Esophagus squamous epithelium (tissue), 5 donors: ENCODE results near the gene DLEC1. TPM values are rescaled to one million over a fixed set of nuclear protein-coding genes. Genes with fewer than 3 reads are reported as not detected.

ENCODE experiments used
- DNase-seq: peaks from one replicate; lab custom pipeline; 2025; lab: John Stamatoyannopoulos, UW
- H3K27ac ChIP-seq, 4 donors: fragments of 200-600 bp; sonication (generic); one replicate each; pipeline ENCODE4 v1.5.1; 2016 to 2019; ENCODE audit warnings: mild to moderate bottlenecking in 1 of 4
- H3K27me3 ChIP-seq, 4 donors: fragments of 200-600 bp; sonication (generic); 1 replicate in 3 of 4; 2 replicates in 1 of 4; pipeline versions ENCODE4 v1.5.1 to v1.6.0; 2017 to 2021; ENCODE audit warnings: antibody characterized with exemption in 1 of 4
- H3K36me3 ChIP-seq, 3 donors: fragments of 200-600 bp; sonication (generic); one replicate each; pipeline ENCODE4 v1.5.1; 2016 to 2019
- H3K4me1 ChIP-seq, 3 donors: fragments of 200-600 bp; sonication (generic); one replicate each; pipeline ENCODE4 v1.5.1; 2017 to 2019
- H3K4me3 ChIP-seq, 4 donors: fragments of 200-600 bp; sonication (generic); 1 replicate in 3 of 4; 2 replicates in 1 of 4; pipeline ENCODE4 v1.5.1; 2016 to 2019; ENCODE audit warnings: mild to moderate bottlenecking in 2 of 4, moderate library complexity in 1 of 4
- H3K9me3 ChIP-seq, 3 donors: fragments of 200-600 bp; sonication (generic); one replicate each; pipeline ENCODE4 v1.5.1; 2016 to 2019
- POLR2A ChIP-seq, 4 donors: fragments of 450-650 bp; IDR thresholded peaks; one replicate each; pipeline ENCODE4 v1.6.1; 2017; ENCODE audit warnings: antibody characterized with exemption in 4 of 4, mild to moderate bottlenecking in 4 of 4, moderate library complexity in 3 of 4
- WGBS, 2 donors: methylation state at CpG; one replicate each; pipeline ENCODE4 v1.1.5; 2018; 5-methylcytosine and 5-hydroxymethylcytosine counted together
- intact Hi-C: fragments of 100-400 bp; cut with DNase I; formaldehyde crosslinking; loops from one replicate; pipeline ENCODE4 v1.15.0; 2022
- total RNA-seq, 4 donors: library from RNA; depleted of rRNA; stranded (reverse); fragments of >200 nt; gene quantifications; one replicate each; pipeline ENCODE4 v1.1.0, GENCODE V29; 2016
- TF ChIP-seq, protein P1 (sequence below), 6 experiments: fragments of 450-650 bp in 4 of 6; fragments of 200-600 bp in 2 of 6; sonication (generic) in 2 of 6; IDR thresholded peaks; one replicate each; pipeline ENCODE4 v1.5.1; 2016 to 2019; ENCODE audit warnings: antibody characterized with exemption in 6 of 6, mild to moderate bottlenecking in 4 of 6, moderate library complexity in 4 of 6
- donor health status: DM: yes; HTN: yes; CAD: no.

Gene DLEC1
- total RNA-seq, 4 donors from 2014 or later = 0.19 TPM; not detected in 3

GRCh38 chr3:38115645-38116427 is 76.8 kb downstream of the DLEC1 start:
- DNase-seq = no peak
- intact Hi-C loops = loop anchor here (10.0 kb wide), 2 partner anchors 71 to 359 kb away; no protein-coding TSS in a partner anchor

GRCh38 chr3:38116471-38117162 is 77.6 kb downstream of the DLEC1 start:
- no peak for TF ChIP-seq POLR2A (IDR thresholded peaks at IDR 0.05)
- TF ChIP-seq, protein P1, sequence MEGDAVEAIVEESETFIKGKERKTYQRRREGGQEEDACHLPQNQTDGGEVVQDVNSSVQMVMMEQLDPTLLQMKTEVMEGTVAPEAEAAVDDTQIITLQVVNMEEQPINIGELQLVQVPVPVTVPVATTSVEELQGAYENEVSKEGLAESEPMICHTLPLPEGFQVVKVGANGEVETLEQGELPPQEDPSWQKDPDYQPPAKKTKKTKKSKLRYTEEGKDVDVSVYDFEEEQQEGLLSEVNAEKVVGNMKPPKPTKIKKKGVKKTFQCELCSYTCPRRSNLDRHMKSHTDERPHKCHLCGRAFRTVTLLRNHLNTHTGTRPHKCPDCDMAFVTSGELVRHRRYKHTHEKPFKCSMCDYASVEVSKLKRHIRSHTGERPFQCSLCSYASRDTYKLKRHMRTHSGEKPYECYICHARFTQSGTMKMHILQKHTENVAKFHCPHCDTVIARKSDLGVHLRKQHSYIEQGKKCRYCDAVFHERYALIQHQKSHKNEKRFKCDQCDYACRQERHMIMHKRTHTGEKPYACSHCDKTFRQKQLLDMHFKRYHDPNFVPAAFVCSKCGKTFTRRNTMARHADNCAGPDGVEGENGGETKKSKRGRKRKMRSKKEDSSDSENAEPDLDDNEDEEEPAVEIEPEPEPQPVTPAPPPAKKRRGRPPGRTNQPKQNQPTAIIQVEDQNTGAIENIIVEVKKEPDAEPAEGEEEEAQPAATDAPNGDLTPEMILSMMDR (IDR thresholded peaks at IDR 0.05) = no peak
- Histone ChIP-seq H3K4me3 (no peak overlapping the region), H3K4me1 (peaks cover 0 to 1% (median 0%) of the 10 kb centered on the region in 3 donors), H3K36me3 (peaks cover 12 to 22% (median 12%) of the 10 kb centered on the region in 3 donors), H3K9me3 (no peaks in the 10 kb centered on the region), H3K27me3 (no peaks in the 10 kb centered on the region), H3K27ac (no peak overlapping the region)
- WGBS, 2 donors = 70 to 78% methylated on average over 8 of the region's 12 CpGs
- intact Hi-C loops = loop anchor here (10.0 kb wide), 2 partner anchors 72 to 358 kb away; no protein-coding TSS in a partner anchor
- no peak for DNase-seq

More at GRCh38 chr3:38115645-38116427, 76.8 kb downstream of the DLEC1 start:
- H3K27me3 ChIP-seq = no peaks in the 10 kb centered on the region
- peaks cover 4 to 14% (median 7%) of the 10 kb centered on the region in 3 donors for H3K36me3 ChIP-seq
- no peak overlapping the region for H3K27ac ChIP-seq
- WGBS, 2 donors = 58% methylated on average over 8 to 9 of the region's 9 CpGs
- peaks cover 0 to 8% (median 0%) of the 10 kb centered on the region in 3 donors for H3K4me1 ChIP-seq
- no peak overlapping the region for H3K4me3 ChIP-seq
- TF ChIP-seq, protein P1 (IDR thresholded peaks at IDR 0.05) = no peak
- TF ChIP-seq POLR2A (IDR thresholded peaks at IDR 0.05) = no peak
- no peaks in the 10 kb centered on the region for H3K9me3 ChIP-seq

DNA sequence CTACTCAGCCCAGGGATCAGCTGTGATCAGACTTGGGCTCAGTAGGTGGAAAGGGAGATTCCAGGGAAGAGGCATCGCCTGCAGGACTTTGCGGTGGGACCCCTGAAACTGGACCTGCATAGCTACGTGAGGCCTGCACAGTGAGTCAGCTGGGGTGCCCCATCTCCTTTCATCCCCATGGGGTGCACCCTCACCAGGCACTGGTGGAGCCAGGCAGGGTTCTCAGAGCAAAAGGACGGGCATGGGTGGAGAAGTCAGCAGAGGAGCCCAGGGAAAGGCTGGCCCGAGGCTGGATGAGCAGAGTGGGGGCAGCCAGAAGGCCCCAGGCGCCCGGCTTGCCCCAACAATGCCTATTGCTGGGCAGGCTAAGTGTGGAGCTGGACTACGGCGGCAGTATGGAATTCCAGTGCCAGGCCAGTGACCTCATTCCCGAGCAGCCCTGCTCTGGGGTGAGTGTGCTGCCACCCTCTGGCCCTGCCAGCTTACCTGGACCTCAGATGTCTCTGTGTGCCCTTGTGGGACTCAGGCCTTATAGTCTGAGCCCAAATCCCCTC is 78.2 kb downstream of the DLEC1 start:
- no peaks in the 10 kb centered on the region for H3K9me3 ChIP-seq
- 36 to 76% methylated on average over 6 of the region's 10 CpGs for WGBS, 2 donors
- intact Hi-C loops = loop anchor here (10.0 kb wide), 2 partner anchors 72 to 358 kb away; no protein-coding TSS in a partner anchor
- no peak for DNase-seq
- peaks cover 18 to 28% (median 18%) of the 10 kb centered on the region in 3 donors for H3K36me3 ChIP-seq
- no peaks in the 10 kb centered on the region for H3K27me3 ChIP-seq
- no peak overlapping the region for H3K27ac ChIP-seq
- no peaks in the 10 kb centered on the region for H3K4me1 ChIP-seq
- no peak overlapping the region for H3K4me3 ChIP-seq
- TF ChIP-seq POLR2A (IDR thresholded peaks at IDR 0.05) = no peak
- TF ChIP-seq, protein P1 (IDR thresholded peaks at IDR 0.05) = no peak

DNA sequence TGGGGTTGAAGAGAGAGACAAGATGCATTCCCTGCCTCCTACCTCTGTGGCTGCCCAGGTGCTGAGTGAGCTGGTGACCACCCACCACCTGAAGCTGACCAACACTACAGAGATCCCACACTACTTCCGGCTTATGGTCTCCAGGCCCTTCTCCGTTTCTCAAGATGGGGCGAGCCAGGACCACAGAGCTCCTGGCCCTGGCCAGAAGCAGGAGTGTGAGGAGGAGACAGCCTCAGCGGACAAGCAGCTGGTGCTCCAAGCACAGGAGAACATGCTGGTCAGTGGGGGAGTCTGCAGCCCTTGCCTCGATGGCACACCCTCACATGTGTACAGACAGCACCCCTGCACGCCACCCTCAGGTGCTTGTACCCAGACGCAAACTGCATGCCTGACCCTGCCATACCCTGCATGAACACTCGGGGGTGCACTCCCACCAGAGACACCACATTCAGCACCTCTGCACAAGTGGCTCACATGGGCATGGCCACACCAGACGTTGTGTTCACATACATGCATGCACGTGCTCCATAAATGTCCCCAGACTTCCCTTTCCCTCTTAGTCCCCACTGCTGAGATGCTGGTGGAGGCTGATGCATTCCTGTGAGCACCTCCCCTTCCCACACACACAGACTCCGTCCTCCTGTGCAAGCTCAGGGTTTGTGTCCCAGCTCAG is 78.9 kb downstream of the DLEC1 start:
- Histone ChIP-seq H3K4me3 (no peak overlapping the region), H3K36me3 (peaks cover 24 to 35% (median 25%) of the 10 kb centered on the region in 3 donors), H3K4me1 (no peaks in the 10 kb centered on the region), H3K9me3 (no peaks in the 10 kb centered on the region), H3K27me3 (no peaks in the 10 kb centered on the region), H3K27ac (no peak overlapping the region)
- 22 to 36% methylated on average over 4 to 8 of the region's 11 CpGs for WGBS, 2 donors
- TF ChIP-seq POLR2A (IDR thresholded peaks at IDR 0.05) = no peak
- TF ChIP-seq, protein P1 (IDR thresholded peaks at IDR 0.05) = peak; percentile 53 to 88 (median 73)
- intact Hi-C loops = loop anchor here (10.0 kb wide), 2 partner anchors 73 to 357 kb away; no protein-coding TSS in a partner anchor
- DNase-seq = peak; percentile 7
